Ovary (tissue), 9 donors: ENCODE data around the gene RGS16. TPM values are rescaled to one million over a fixed set of nuclear protein-coding genes. Genes with fewer than 3 reads are reported as not detected.

Experiments used
- DNase-seq, 5 donors: peaks; one replicate each; pipeline ENCODE4 v3.0.0-alpha.2; 2019 to 2020
- H3K27ac ChIP-seq, 2 donors: fragments of 200-600 bp; one replicate each; pipeline versions ENCODE4 v1.5.1 to v1.8.0; 2019 to 2022
- H3K27me3 ChIP-seq: fragments of 200-600 bp; one replicate; pipeline ENCODE4 v1.8.0; 2022
- H3K36me3 ChIP-seq: fragments of 200-600 bp; sonication (generic); one replicate; pipeline ENCODE4 v1.5.1; 2019
- H3K4me1 ChIP-seq: one replicate; pipeline ENCODE4 v1.8.1; 2013; ENCODE audit warnings: mild to moderate bottlenecking, moderate library complexity; ENCODE audit not compliant: insufficient read depth
- H3K4me3 ChIP-seq: fragments of 200-600 bp; sonication (generic); one replicate; pipeline ENCODE4 v1.5.1; 2017
- H3K9me3 ChIP-seq, 2 donors: fragments of 200-600 bp in 1 of 2; sonication (generic) in 1 of 2; one replicate each; pipeline versions ENCODE4 v1.5.1 to v1.8.1; 2013 to 2019; ENCODE audit warnings: mild to moderate bottlenecking in 1 of 2, moderate library complexity in 1 of 2
- CTCF ChIP-seq, 3 donors: fragments of 450-650 bp in 2 of 3; fragments of 200-600 bp in 1 of 3; IDR thresholded peaks; one replicate each; pipeline versions ENCODE4 v1.5.1 to v1.8.0; 2016 to 2022; ENCODE audit warnings: antibody characterized with exemption in 3 of 3, mild to moderate bottlenecking in 1 of 3
- EP300 ChIP-seq: sonication (generic); formaldehyde crosslinking; IDR thresholded peaks from one replicate; pipeline ENCODE4 v1.6.1; 2017; ENCODE audit warnings: antibody characterized with exemption
- POLR2A ChIP-seq: fragments of 450-650 bp; IDR thresholded peaks from one replicate; pipeline ENCODE4 v1.6.1; 2017; ENCODE audit warnings: antibody characterized with exemption, mild to moderate bottlenecking, moderate library complexity
- WGBS, 3 donors: extraction: QIAGEN DNeasy Blood & Tissue Kit in 1 of 3; methylation state at CpG; one replicate each; pipeline versions ENCODE4 v1.1.5 to v1.1.7; 2013 to 2017; 5-methylcytosine and 5-hydroxymethylcytosine counted together
- intact Hi-C, 4 donors: fragments of 100-400 bp; cut with DNase I; formaldehyde crosslinking; loops; one replicate each; pipeline versions ENCODE4 v1.11.0 to v1.15.1; 2022 to 2023
- polyA plus RNA-seq, 2 donors: library from polyadenylated mRNA; stranded (reverse); fragments of 200-250 nt in 1 of 2; fragments of 350-450 nt in 1 of 2; fragmentation: Illumina TruSeq in 1 of 2; extraction: RNeasy Lipid Tissue Mini Kit (QIAGEN cat#74804) in 1 of 2; gene quantifications; one replicate each; pipeline ENCODE4 v1.2.3, GENCODE V29; 2013 to 2014
- total RNA-seq, 7 donors: library from RNA; depleted of rRNA in 2 of 7; stranded (reverse); fragments of >200 nt in 2 of 7; fragmentation: NEBNext Ultra II Directional in 3 of 7; extraction: Animal tissue kit (Norgen Biotek cat#: 25700) in 3 of 7; gene quantifications; one replicate each; pipeline versions ENCODE4 v1.1.0 to v1.2.4, GENCODE V29; 2016 to 2023
- donor health status: DM: no; HTN: no; CAD: no; lungs with moderate emphysema.
- donor health status: DM: no; HTN: no; CAD: no.
- donor health status: Bipolar disorder and iron deficiency.
- donor health status: DM: yes; HTN: yes; CAD: no.
- donor health status: DM: no; HTN: no; CAD: no.
- donor health status: DM: yes; HTN: yes; CAD: no.

RGS16 gene
- total and polyA plus RNA-seq, 9 donors, result 1.1 to 7.4 (median 3.3) TPM

- Histone ChIP-seq H3K4me1 (peaks cover 6% of the 10 kb centered on the region), H3K27me3 (no peaks in the 10 kb centered on the region), H3K27ac (no peak overlapping the region), H3K4me3 (no peak overlapping the region), H3K9me3 (no peaks in the 10 kb centered on the region), H3K36me3 (no peaks in the 10 kb centered on the region)
- no peak for TF ChIP-seq CTCF (IDR thresholded peaks at IDR 0.05)
- no peak for TF ChIP-seq POLR2A
- no peak for TF ChIP-seq EP300
- DNase-seq, result no peak
- intact Hi-C loops, result loop anchor here in 1 of 4 donors (5.0 kb wide), 1 partner anchor 65 kb away; no protein-coding TSS in a partner anchor
- 71 to 78% (median 78%) methylated on average over 1 of the region's 1 CpG for WGBS, 3 donors
Observed at GRCh38 chr1:182607566-182607965, 3.4 kb upstream of the RGS16 start.

GRCh38 chr1:182603646-182604174 is 479 bp downstream of the RGS16 start:
- H3K27me3 ChIP-seq, result no peaks in the 10 kb centered on the region
- H3K4me3 ChIP-seq, result peak overlapping the region; percentile 49
- H3K27ac ChIP-seq, result peak overlapping the region in 1 of 2 donors; percentile 32
- H3K9me3 ChIP-seq, result no peaks in the 10 kb centered on the region
- intact Hi-C loops, result loop anchor here in 1 of 4 donors (2.0 kb wide), 1 partner anchor 179 kb away; no protein-coding TSS in a partner anchor
- TF ChIP-seq POLR2A, result no peak
- TF ChIP-seq EP300, result no peak
- TF ChIP-seq CTCF (IDR thresholded peaks at IDR 0.05), result no peak
- peak in 1 of 5 donors; percentile 36 for DNase-seq
- no peaks in the 10 kb centered on the region for H3K36me3 ChIP-seq
- H3K4me1 ChIP-seq, result peaks cover 6% of the 10 kb centered on the region
- WGBS, 3 donors, result 2 to 7% (median 6%) methylated on average over 12 of the region's 12 CpGs

- Histone ChIP-seq H3K4me3 (no peak overlapping the region), H3K9me3 (no peaks in the 10 kb centered on the region), H3K27ac (no peak overlapping the region), H3K36me3 (no peaks in the 10 kb centered on the region), H3K27me3 (no peaks in the 10 kb centered on the region), H3K4me1 (peaks cover 6% of the 10 kb centered on the region)
- no peak for DNase-seq
- TF ChIP-seq CTCF (IDR thresholded peaks at IDR 0.05) (no peak), EP300 (no peak), POLR2A (no peak)
- intact Hi-C loops, result loop anchor here in 1 of 4 donors (2.0 kb wide), 1 partner anchor 180 kb away; no protein-coding TSS in a partner anchor
- WGBS, 3 donors, result 61 to 65% (median 62%) methylated on average over 10 of the region's 10 CpGs
Observed at GRCh38 chr1:182602935-182603645, 1.1 kb downstream of the RGS16 start.

GRCh38 chr1:182601913-182602312 is 2.3 kb downstream of the RGS16 start:
- no peaks in the 10 kb centered on the region for H3K9me3 ChIP-seq
- H3K4me1 ChIP-seq, result peaks cover 6% of the 10 kb centered on the region
- H3K27ac ChIP-seq, result no peak overlapping the region
- no peak overlapping the region for H3K4me3 ChIP-seq
- intact Hi-C loops, result loop anchor here (2.0 kb wide), 2 partner anchors 181 to 183 kb away; no protein-coding TSS in a partner anchor
- no peak for DNase-seq
- TF ChIP-seq CTCF (IDR thresholded peaks at IDR 0.05) (no peak), POLR2A (no peak), EP300 (no peak)
- no peaks in the 10 kb centered on the region for H3K36me3 ChIP-seq
- 65 to 70% (median 67%) methylated on average over 4 of the region's 4 CpGs for WGBS, 3 donors
- no peaks in the 10 kb centered on the region for H3K27me3 ChIP-seq
